HCT116 (cell line): Measurements from ENCODE around the gene PLEKHN1. TPM values are rescaled to one million over a fixed set of nuclear protein-coding genes. Genes with fewer than 3 reads are reported as not detected.

Experiments
- ATAC-seq: fragments of 200-7000 bp; cut with Tn5 transposase; 2 replicates; pipeline ENCODE4 v1.9.1; 2020; ENCODE audit warnings: mild to moderate bottlenecking, moderate library complexity
- BruUV-seq: library from RNA; stranded (reverse); fragments of 400-500 nt; replicated peaks from 2 replicates; lab custom pipeline; 2021; lab: Mats Ljungman, UMichigan
- CTCF ChIA-PET: fragments of 300-600 bp; sonication (Branson Sonifier 250); formaldehyde crosslinking; loops from one replicate; lab custom pipeline; 2021; ENCODE audit warnings: antibody characterized with exemption; lab: Charles Lee
- POLR2A ChIA-PET: fragments of 300-600, 350-600 bp; sonication (Branson Sonifier 250); formaldehyde crosslinking; loops from one replicate; lab custom pipeline; 2021; ENCODE audit warnings: antibody characterized with exemption; lab: Charles Lee
- RAD21 ChIA-PET, 2 experiments: fragments of 300-600 bp; sonication (Branson Sonifier 250); formaldehyde crosslinking; loops; one replicate each; lab custom pipeline; 2023; ENCODE audit warnings: low total read pairs in 2 of 2; ENCODE audit not compliant: uncharacterized antibody in 2 of 2, unreplicated experiment in 2 of 2, low non-redundant PET in 1 of 2; lab: Charles Lee
- DNase-seq: peaks from one replicate; pipeline ENCODE4 v3.0.0-alpha.2; 2010; ENCODE audit warnings: low read depth, low spot score
- H2AFZ ChIP-seq: fragments of 200-600 bp; shearing (Covaris generic), sonication (generic); 2 replicates; pipeline ENCODE4 v1.6.1; 2017; ENCODE audit warnings: low read depth, mixed run types, mixed read lengths, antibody characterized with exemption, low read length; ENCODE audit not compliant: poor library complexity, severe bottlenecking
- H3K27ac ChIP-seq: 2 replicates; pipeline ENCODE4 v1.5.1; 2012; ENCODE audit warnings: low read depth, low read length
- H3K27me3 ChIP-seq: fragments of 200-600 bp; sonication (generic); 2 replicates; pipeline ENCODE4 v1.6.1; 2016; ENCODE audit warnings: mixed run types, low read length, mixed read lengths; ENCODE audit not compliant: insufficient read depth
- H3K36me3 ChIP-seq, 2 experiments: fragments of 200-500 bp in 1 of 2; fragments of 200-600 bp in 1 of 2; sonication (Bioruptor generic) in 1 of 2; sonication (generic) in 1 of 2; 2 replicates each; pipeline versions ENCODE4 v1.5.1 to v1.6.1; 2014 to 2016; ENCODE audit warnings: low read length in 2 of 2, inconsistent platforms in 1 of 2, mixed read lengths in 1 of 2, mixed run types in 1 of 2; ENCODE audit not compliant: insufficient read depth in 2 of 2, control insufficient read depth in 1 of 2
- H3K4me1 ChIP-seq, 2 experiments: fragments of 200-600 bp in 1 of 2; sonication (generic) in 1 of 2; 2 replicates each; pipeline versions ENCODE4 v1.5.1 to v1.6.1; 2012 to 2017; ENCODE audit warnings: low read length in 2 of 2, inconsistent platforms in 1 of 2, mild to moderate bottlenecking in 1 of 2, mixed read lengths in 1 of 2, mixed run types in 1 of 2, moderate library complexity in 1 of 2; ENCODE audit not compliant: insufficient read depth in 2 of 2, control insufficient read depth in 1 of 2
- H3K4me2 ChIP-seq: fragments of 200-600 bp; sonication (generic); 2 replicates; pipeline ENCODE4 v1.6.1; 2017; ENCODE audit warnings: mixed run types, low read length, mixed read lengths
- H3K4me3 ChIP-seq, 2 experiments: fragments of 200-600 bp in 1 of 2; sonication (generic) in 1 of 2; replicated peaks in 1 of 2; 2 replicates each; pipeline ENCODE4 v1.5.1; 2011 to 2016; ENCODE audit warnings: low read length in 2 of 2, control low read depth in 1 of 2, low read depth in 1 of 2, mild to moderate bottlenecking in 1 of 2, mixed read lengths in 1 of 2, mixed run types in 1 of 2
- H3K79me2 ChIP-seq: fragments of 200-600 bp; sonication (generic); 2 replicates; pipeline ENCODE4 v1.6.1; 2017; ENCODE audit warnings: mild to moderate bottlenecking, mixed run types, low read length, moderate library complexity, mixed read lengths; ENCODE audit not compliant: insufficient read depth
- H3K9ac ChIP-seq: fragments of 200-600 bp; sonication (generic); 2 replicates; pipeline ENCODE4 v1.6.1; 2016; ENCODE audit warnings: low read length, mixed read lengths
- H3K9me2 ChIP-seq: fragments of 200-600 bp; sonication (generic), shearing (Covaris generic); 2 replicates; pipeline ENCODE4 v1.6.1; 2017; ENCODE audit warnings: mixed run types, mild to moderate bottlenecking, moderate library complexity; ENCODE audit not compliant: insufficient read depth
- H3K9me3 ChIP-seq, 2 experiments: fragments of 200-500 bp in 1 of 2; fragments of 200-600 bp in 1 of 2; sonication (Bioruptor generic) in 1 of 2; sonication (generic) in 1 of 2; 2 replicates each; pipeline ENCODE4 v1.6.1; 2014 to 2017; ENCODE audit warnings: low read length in 2 of 2, mixed read lengths in 2 of 2, inconsistent platforms in 1 of 2, low read depth in 1 of 2, mild to moderate bottlenecking in 1 of 2, mixed run types in 1 of 2, moderate library complexity in 1 of 2; ENCODE audit not compliant: control insufficient read depth in 1 of 2, insufficient read depth in 1 of 2
- H4K20me1 ChIP-seq: fragments of 200-600 bp; sonication (generic), shearing (Covaris generic); 2 replicates; pipeline ENCODE4 v1.6.1; 2017; ENCODE audit warnings: mixed run types, mild to moderate bottlenecking, moderate library complexity; ENCODE audit not compliant: insufficient read depth
- EGR1 ChIP-seq: IDR thresholded peaks from 2 replicates; pipeline ENCODE4 v1.6.1; 2012; ENCODE audit warnings: low read depth
- EZH2 ChIP-seq: fragments of 200-600 bp; sonication (generic); IDR thresholded peaks from 2 replicates; pipeline ENCODE4 v1.6.1; 2017; ENCODE audit warnings: antibody characterized with exemption, mixed run types
- EZH2phosphoT487 ChIP-seq: fragments of 200-600 bp; IDR thresholded peaks from 2 replicates; pipeline ENCODE4 v1.6.1; 2018; ENCODE audit warnings: antibody characterized with exemption, borderline replicate concordance
- SP1 ChIP-seq: IDR thresholded peaks from 2 replicates; pipeline ENCODE4 v1.6.1; 2012; ENCODE audit warnings: low read depth
- YY1 ChIP-seq: IDR thresholded peaks from 2 replicates; pipeline ENCODE4 v1.6.1; 2011; ENCODE audit warnings: low read length, low read depth, moderate library complexity, mild to moderate bottlenecking; ENCODE audit not compliant: insufficient replicate concordance; ENCODE audit errors: extremely low read depth
- ZNF274 ChIP-seq: fragments of 200-500 bp; sonication (Bioruptor generic); IDR thresholded peaks from 2 replicates; pipeline ENCODE4 v1.6.1; 2014; ENCODE audit warnings: mild to moderate bottlenecking, low read depth, low read length, inconsistent platforms
- intact Hi-C: fragments of 100-400 bp; cut with micrococcal nuclease; formaldehyde crosslinking; loops from 2 replicates; pipeline ENCODE4 v1.10.0; 2022
- total RNA-seq: library from RNA; stranded (reverse); gene quantifications from one replicate; pipeline ENCODE4 v1.2.1, GENCODE V29; 2021; ENCODE audit not compliant: unreplicated experiment

Gene PLEKHN1
- total RNA-seq, 1 experiment from 2014 or later = 11.6 TPM

GRCh38 chr1:997993-998744 lies 31.9 kb downstream of the PLEKHN1 start:
- no peaks in the 10 kb centered on the region for H3K9me2 ChIP-seq
- H2AFZ ChIP-seq = no peak overlapping the region
- H3K9ac ChIP-seq = peak overlapping the region; percentile 100
- RAD21 ChIA-PET = no interaction called here
- H3K4me3 ChIP-seq = peak overlapping the region; percentile 75 to 83
- H4K20me1 ChIP-seq = peaks cover 8% of the 10 kb centered on the region; the same call in 1 of the 2 replicates
- POLR2A ChIA-PET = interaction anchor here (0.6 to 1.0 kb wide), 2 partner anchors 14 to 41 kb away, joined by 3 read pairs; no protein-coding TSS in a partner anchor
- peak overlapping the region; percentile 98 for H3K4me2 ChIP-seq
- intact Hi-C loops = no loop called here
- no peaks in the 10 kb centered on the region for H3K27me3 ChIP-seq
- CTCF ChIA-PET = interaction anchor here (1.0 kb wide), 1 partner anchor 14 kb away, joined by 4 read pairs; no protein-coding TSS in a partner anchor
- no TSS peak for BruUV-seq
- no peak for TF ChIP-seq EGR1
- no peak for TF ChIP-seq EZH2
- no peak for TF ChIP-seq EZH2phosphoT487
- no peak for TF ChIP-seq ZNF274
- no peak for TF ChIP-seq YY1
- TF ChIP-seq SP1 = no peak
- no peaks in the 10 kb centered on the region for H3K36me3 ChIP-seq
- ATAC-seq = no peak
- peaks cover 29% of the 10 kb centered on the region for H3K79me2 ChIP-seq
- no peaks in the 10 kb centered on the region for H3K9me3 ChIP-seq
- peaks cover 9 to 49% of the 10 kb centered on the region in 2 experiments; a peak in 3 of 4 replicates for H3K4me1 ChIP-seq
- H3K27ac ChIP-seq = peak overlapping the region; percentile 99
- DNase-seq = no peak

- intact Hi-C loops = no loop called here
- H3K27ac ChIP-seq = peak overlapping the region; percentile 99
Measured at GRCh38 chr1:998745-998994, 32.4 kb downstream of the PLEKHN1 start.

More at GRCh38 chr1:998745-998994, 32.4 kb downstream of the PLEKHN1 start:
- Histone ChIP-seq H3K4me2 (peak overlapping the region; percentile 98), H3K4me3 (peak overlapping the region; percentile 75 to 83), H4K20me1 (peaks cover 8% of the 10 kb centered on the region; the same call in 1 of the 2 replicates), H2AFZ (no peak overlapping the region), H3K36me3 (no peaks in the 10 kb centered on the region), H3K9me2 (no peaks in the 10 kb centered on the region), H3K4me1 (peaks cover 9 to 54% of the 10 kb centered on the region in 2 experiments; a peak in 3 of 4 replicates), H3K9me3 (no peaks in the 10 kb centered on the region), H3K79me2 (peaks cover 29% of the 10 kb centered on the region), H3K9ac (peak overlapping the region; percentile 100), H3K27me3 (no peaks in the 10 kb centered on the region)
- ChIA-PET POLR2A (interaction anchor here (1.0 kb wide), 1 partner anchor 14 kb away, joined by 3 read pairs; no protein-coding TSS in a partner anchor), CTCF (interaction anchor here (1.0 kb wide), 1 partner anchor 14 kb away, joined by 4 read pairs; no protein-coding TSS in a partner anchor), RAD21 (no interaction called here)
- DNase-seq = no peak
- no peak for TF ChIP-seq EZH2
- no TSS peak for BruUV-seq
- ATAC-seq = no peak
